Measurements from ENCODE around the gene TSPEAR. TPM values are rescaled to one million over a fixed set of nuclear protein-coding genes. Genes with fewer than 3 reads are reported as not detected.

TSPEAR gene
- total and polyA plus RNA-seq, 3 donors from 2014 or later: 0.53 to 0.62 (median 0.55) TPM

- no peak for DNase-seq
- WGBS, 2 donors: 91 to 92% methylated on average over 35 to 37 of the region's 37 CpGs
- Histone ChIP-seq H3K9me3 (no peaks in the 10 kb centered on the region), H3K36me3 (ENCODE audit: low read depth, missing control alignments) (no peaks in the 10 kb centered on the region), H3K4me3 (no peak overlapping the region), H3K27me3 (no peaks in the 10 kb centered on the region), H3K27ac (no peak overlapping the region), H3K4me1 (no peaks in the 10 kb centered on the region)
- intact Hi-C loops (cut with DNase I; ENCODE audit: low total_unique reads): no loop called here
- TF ChIP-seq CTCF (IDR thresholded peaks at IDR 0.05) (no peak), POLR2A (IDR thresholded peaks at IDR 0.05) (no peak)
These were observed 178.1 kb downstream of the TSPEAR start for GRCh38 chr21:44533121-44533890.

GRCh38 chr21:44532712-44533111 lies 178.7 kb downstream of the TSPEAR start:
- H3K4me1 ChIP-seq: no peaks in the 10 kb centered on the region
- H3K4me3 ChIP-seq: no peak overlapping the region
- TF ChIP-seq POLR2A (IDR thresholded peaks at IDR 0.05) (no peak), CTCF (IDR thresholded peaks at IDR 0.05) (no peak)
- WGBS, 2 donors: 92 to 94% methylated on average over 16 of the region's 16 CpGs
- H3K27me3 ChIP-seq: no peaks in the 10 kb centered on the region
- intact Hi-C loops (cut with DNase I; ENCODE audit: low total_unique reads): no loop called here
- H3K36me3 ChIP-seq (ENCODE audit: low read depth, missing control alignments): no peaks in the 10 kb centered on the region
- no peak for DNase-seq
- H3K9me3 ChIP-seq: no peaks in the 10 kb centered on the region
- no peak overlapping the region for H3K27ac ChIP-seq

DNA sequence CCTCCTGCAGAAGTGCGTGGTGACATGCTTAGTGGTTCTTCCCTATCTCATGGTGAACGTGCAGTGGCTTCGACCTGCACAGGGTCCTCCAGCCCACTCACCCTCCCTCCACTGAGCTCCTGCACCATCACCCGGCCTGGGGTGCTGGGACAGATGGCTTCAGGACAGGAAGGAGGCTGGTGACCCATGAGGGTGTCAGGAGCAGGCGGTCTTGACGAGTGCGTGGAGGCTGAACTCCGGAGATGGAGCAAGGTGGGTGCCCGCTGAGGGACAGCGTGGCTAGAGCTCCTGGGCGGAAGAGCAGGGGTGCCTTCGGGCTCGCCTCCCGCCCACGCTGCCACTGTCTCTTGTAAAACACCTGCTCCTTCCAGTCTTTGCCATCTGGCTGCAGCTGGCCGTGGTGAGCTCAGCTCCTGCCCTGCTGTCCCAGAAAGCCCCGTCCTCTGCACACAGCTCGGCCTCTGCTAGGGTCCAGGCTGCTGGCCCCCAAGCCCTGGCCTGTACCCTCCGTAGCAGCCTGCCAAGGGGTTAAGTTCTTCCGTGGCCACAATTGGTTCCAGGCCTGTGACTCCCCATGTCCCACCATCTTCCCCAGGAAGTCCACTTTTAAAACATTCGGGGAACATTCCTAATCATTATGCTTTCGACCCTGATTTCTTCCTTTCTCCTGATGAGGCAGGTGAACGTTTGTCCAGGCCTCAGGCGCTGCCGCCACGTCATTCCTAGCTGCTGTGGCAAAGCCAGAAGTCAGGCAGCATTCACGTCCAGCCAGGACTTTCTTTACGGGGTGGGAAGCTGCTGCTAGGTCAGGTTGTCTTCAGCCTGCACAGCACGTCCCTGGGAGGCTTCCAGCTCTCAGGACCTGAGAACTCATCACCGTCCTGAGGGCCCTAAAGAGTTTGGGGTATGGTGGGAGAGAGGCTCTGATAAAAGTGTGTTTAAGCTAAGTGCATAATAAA lies 179.5 kb downstream of the TSPEAR start:
- WGBS, 2 donors: 71 to 72% methylated on average over 14 to 30 of the region's 30 CpGs
- DNase-seq: no peak
- no peak overlapping the region for H3K4me3 ChIP-seq
- H3K27me3 ChIP-seq: no peaks in the 10 kb centered on the region
- no peak overlapping the region for H3K27ac ChIP-seq
- no peak for TF ChIP-seq CTCF (IDR thresholded peaks at IDR 0.05)
- TF ChIP-seq POLR2A (IDR thresholded peaks at IDR 0.05): no peak
- intact Hi-C loops (cut with DNase I; ENCODE audit: low total_unique reads): no loop called here
- no peaks in the 10 kb centered on the region for H3K9me3 ChIP-seq
- H3K4me1 ChIP-seq: no peaks in the 10 kb centered on the region
- no peaks in the 10 kb centered on the region for H3K36me3 ChIP-seq (ENCODE audit: low read depth, missing control alignments)

DNA sequence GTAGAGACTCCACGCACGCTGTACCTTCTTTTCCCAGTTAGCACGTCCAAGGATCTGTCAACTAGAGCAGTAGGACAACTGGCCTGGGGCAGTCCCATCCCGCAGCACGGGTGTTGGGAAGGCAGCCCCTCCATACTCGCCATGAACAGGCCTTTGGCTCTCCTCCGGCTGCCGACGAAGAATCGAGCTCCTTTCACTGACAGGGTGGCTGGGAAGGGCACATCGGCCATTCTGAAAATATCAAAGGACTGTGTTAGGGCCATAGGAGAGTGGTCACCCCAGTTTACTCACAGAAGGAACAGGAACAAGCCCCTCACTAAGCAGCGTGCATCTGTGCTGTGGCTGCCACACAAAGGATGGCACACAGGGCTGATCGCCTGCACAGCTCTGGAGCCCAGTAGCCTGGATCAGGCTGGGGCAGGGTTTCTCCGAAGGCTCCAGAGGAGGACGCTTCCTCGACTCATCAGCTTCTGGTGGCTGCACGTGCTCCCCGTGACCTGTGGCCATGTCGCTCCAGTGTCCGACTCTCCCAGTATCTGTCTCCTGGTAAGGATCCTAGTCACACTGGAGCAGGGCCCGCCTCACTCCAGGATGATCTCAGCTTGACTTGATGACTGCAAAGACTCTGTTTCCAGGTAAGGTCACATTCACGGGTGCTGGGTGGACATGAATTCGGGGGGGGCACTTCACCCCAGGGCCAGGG lies 180.3 kb downstream of the TSPEAR start:
- no peak for DNase-seq
- TF ChIP-seq CTCF (IDR thresholded peaks at IDR 0.05) (no peak), POLR2A (IDR thresholded peaks at IDR 0.05) (no peak)
- Histone ChIP-seq H3K27me3 (no peaks in the 10 kb centered on the region), H3K4me1 (no peaks in the 10 kb centered on the region), H3K4me3 (no peak overlapping the region), H3K27ac (no peak overlapping the region), H3K36me3 (ENCODE audit: low read depth, missing control alignments) (no peaks in the 10 kb centered on the region), H3K9me3 (no peaks in the 10 kb centered on the region)
- 87 to 91% methylated on average over 14 to 23 of the region's 23 CpGs for WGBS, 2 donors
- intact Hi-C loops (cut with DNase I; ENCODE audit: low total_unique reads): no loop called here

Data from testis (tissue), 3 donors.